SKM-1 (cell line): ENCODE data around the gene CKS2.

ENCODE experiments used
- DNase-seq: peaks from one replicate; lab custom pipeline; 2025; ENCODE audit not compliant: unreplicated experiment; lab: John Stamatoyannopoulos, UW

The CKS2 gene

DNA sequence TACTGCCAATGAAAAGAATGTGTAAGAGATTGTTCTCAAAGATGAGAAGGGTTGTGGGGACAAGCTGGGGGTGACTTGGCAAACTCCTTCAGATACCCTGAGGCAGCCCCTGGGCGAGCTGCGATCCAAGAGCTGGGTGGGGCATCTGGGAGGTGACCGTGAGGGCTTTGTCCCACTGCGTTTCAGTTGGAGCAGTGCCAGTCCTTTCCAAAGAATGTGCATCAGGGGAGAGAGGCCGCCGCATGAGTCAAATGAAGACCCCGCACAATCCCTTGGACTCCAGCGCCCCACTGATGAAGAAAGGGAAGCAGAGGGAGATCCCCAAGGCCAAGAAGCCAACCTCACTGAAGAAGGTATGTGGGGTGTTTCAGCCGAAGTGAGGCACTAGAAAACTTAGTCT is 35.7 kb downstream of the CKS2 start:
- DNase-seq: no peak

GRCh38 chr9:89347651-89348050 is 36.7 kb downstream of the CKS2 start:
- no peak for DNase-seq

DNA sequence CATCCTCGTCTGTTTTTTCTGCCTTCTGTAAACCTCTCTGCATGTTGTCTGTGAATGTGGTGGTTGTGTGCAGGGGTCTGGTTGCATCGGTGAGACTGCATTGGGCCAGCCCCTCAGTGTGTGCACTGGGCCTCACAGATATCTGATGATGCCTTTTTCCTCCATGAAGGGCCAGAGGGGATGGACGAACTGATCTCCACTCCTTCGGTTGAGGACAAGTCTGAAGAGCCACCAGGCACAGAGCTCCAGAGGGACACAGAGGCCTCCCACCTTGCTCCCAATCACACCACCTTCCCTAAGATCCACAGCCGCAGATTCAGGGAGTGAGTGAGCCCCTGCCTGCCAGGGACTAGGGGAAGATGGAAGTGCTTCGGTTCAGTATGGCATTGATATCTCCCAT is 38.6 kb downstream of the CKS2 start:
- no peak for DNase-seq

- DNase-seq: no peak
These were observed 40.1 kb downstream of the CKS2 start for GRCh38 chr9:89350988-89351557.

- DNase-seq: no peak
These were observed 40.7 kb downstream of the CKS2 start for GRCh38 chr9:89351584-89352300.

GRCh38 chr9:89352451-89352850 is 41.5 kb downstream of the CKS2 start:
- DNase-seq: no peak

DNA sequence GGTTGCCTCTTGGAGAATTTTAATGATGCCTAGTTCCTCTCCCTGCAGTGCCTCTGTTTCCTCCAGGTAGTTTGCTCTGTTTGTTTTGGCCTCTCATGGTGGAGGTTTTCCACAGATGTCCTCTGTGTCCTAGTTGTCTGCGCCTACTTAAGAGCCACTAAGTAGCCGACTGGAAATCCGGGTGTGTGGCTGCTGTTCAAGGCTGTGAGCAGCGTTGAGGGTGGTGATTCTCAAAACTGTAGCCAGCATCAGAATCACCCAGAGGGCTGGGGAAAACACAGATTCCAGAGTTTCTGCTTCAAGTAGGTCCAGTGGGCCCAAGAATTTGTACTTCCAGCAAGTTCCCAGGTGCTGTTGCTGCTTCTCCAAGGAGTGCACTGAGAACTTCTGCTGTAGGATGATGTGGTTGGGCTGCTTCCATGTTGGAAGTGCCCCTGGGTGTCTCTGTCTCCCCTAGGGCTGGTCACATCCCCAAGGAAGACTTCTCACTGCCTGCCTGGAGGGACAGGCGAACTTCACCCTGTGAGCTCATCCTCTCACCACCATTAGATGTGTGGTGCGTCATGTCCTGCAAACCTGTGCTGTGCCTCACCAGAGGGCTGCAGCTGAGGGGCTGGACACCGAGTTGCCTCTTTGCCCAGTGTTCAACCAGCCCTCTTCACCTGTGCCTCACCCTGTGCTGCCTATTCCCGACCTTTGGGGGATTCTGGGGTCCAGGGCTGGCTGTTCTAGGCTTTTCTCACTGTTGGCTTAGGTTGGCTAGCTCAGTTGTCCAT is 42.1 kb downstream of the CKS2 start:
- DNase-seq: no peak

DNA sequence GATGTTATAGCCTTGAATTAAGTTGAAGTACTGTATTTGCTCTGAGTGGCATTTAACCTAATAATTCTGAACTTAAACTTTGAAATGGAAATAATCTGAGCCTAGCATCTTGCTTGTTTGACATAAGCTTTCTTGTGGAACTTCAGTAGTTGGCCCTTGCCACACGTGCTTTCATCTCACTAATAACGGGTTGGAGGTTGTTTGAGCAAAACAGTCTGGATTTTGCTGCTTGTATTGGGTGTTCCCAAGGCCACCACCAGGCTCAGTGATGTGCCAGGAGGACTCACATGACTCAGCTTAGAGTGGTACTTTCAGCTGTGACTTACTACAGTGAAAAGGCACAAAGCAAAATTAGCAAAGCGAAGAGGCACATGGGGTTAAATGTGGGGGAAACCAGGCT is 43.0 kb downstream of the CKS2 start:
- DNase-seq: no peak

GRCh38 chr9:89354471-89354870 is 43.5 kb downstream of the CKS2 start:
- no peak for DNase-seq

DNA sequence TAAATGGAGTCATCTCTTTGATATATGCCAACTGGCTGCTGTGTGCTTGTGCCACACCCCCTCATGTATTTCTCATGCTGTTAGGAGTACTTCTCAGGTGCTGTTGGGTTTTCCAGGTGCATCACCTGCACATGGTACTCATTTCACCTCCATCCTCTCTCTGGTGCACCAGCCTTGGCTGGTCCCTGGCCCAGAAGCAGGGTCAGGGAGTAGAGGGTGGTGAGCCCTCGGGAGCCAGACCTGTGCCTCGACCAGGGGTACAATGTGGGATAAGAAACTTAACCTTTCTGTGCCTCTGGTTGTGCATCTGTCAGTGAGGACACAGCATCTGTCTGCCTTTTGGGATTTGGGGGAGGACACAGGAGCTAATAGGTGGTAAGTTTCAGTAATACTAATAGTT is 45.8 kb downstream of the CKS2 start:
- DNase-seq: no peak

DNA sequence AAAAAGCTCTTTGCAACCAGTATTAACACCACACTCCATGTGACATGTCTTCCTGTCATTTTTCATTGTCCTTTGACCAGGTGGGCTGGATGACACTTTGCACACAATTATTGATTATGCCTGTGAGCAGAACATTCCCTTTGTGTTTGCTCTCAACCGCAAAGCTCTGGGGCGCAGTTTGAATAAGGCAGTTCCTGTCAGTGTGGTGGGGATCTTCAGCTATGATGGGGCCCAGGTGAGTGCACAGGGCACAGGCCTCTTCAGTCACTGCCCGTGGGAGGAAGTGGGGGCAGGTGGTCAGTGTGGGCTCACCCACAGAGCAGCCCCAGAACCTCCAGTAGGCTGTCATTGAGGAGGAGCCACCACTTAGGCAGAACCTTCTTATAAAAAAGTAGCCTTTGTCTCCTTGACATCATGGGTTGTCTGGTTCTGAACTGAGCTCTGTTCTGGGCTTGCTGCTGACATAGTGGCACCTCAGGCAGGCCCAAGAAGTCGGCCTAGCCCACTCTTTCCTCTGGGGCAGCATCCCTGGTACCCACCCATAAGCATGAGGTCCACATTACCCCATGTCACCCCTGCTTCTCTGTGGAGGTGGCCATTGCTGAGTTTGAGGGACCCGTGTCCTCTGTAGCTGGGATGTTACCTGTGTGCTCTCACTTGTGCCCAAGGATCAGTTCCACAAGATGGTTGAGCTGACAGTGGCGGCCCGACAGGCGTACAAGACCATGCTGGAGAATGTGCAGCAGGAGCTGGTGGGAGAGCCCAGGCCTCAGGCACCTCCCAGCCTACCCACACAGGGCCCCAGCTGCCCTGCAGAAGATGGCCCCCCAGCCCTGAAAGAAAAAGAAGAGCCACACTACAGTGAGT is 46.6 kb downstream of the CKS2 start:
- no peak for DNase-seq

GRCh38 chr9:89358376-89358916 is 47.5 kb downstream of the CKS2 start:
- no peak for DNase-seq

DNA sequence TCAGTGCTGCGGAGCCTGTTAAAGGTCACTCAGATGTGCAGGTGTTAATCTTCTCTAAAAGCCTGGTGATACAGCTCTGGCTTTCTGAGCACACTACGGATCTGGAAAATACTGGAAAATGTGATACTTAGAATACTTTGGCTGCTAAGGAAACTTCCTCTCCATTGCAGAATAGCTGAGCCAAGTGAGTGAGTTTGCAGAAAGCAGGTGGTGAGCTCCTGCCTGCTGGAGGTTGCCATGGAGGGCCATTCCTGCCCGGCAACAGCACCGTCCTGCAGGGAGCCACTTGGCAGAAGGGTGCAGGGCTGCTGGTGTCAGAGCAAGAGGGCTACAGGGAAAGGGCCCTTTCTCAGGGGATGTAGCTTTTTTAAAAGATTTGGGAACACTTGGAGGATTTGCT is 48.0 kb downstream of the CKS2 start:
- DNase-seq: no peak

DNA sequence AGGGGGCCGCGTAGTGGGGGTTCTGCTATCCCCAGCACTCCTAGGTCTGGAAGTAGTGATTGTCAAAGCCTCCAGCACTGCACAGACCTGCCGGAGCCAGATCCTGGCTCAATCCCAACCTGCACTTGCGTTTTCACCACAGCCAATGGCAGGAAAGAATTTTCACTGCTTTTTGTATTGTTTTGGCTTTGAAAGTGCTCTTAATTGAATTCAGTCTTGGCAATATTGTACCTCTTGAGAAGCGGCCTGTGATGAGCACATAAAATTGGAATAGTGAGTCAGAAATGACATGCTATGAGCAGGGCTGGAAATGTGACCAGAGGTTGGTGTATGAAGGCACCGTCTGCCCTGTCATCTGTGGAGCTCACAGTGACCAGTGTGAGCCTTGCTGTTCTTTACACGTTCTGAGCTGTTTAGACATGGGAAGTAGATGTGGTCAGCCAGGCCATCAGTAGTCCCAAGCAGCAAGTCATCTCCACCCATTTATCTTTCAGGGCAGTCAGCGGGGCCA is 48.8 kb downstream of the CKS2 start:
- no peak for DNase-seq

- no peak for DNase-seq
These were observed 49.5 kb downstream of the CKS2 start for GRCh38 chr9:89360465-89360864.

GRCh38 chr9:89361031-89361430 is 50.0 kb downstream of the CKS2 start:
- no peak for DNase-seq

DNA sequence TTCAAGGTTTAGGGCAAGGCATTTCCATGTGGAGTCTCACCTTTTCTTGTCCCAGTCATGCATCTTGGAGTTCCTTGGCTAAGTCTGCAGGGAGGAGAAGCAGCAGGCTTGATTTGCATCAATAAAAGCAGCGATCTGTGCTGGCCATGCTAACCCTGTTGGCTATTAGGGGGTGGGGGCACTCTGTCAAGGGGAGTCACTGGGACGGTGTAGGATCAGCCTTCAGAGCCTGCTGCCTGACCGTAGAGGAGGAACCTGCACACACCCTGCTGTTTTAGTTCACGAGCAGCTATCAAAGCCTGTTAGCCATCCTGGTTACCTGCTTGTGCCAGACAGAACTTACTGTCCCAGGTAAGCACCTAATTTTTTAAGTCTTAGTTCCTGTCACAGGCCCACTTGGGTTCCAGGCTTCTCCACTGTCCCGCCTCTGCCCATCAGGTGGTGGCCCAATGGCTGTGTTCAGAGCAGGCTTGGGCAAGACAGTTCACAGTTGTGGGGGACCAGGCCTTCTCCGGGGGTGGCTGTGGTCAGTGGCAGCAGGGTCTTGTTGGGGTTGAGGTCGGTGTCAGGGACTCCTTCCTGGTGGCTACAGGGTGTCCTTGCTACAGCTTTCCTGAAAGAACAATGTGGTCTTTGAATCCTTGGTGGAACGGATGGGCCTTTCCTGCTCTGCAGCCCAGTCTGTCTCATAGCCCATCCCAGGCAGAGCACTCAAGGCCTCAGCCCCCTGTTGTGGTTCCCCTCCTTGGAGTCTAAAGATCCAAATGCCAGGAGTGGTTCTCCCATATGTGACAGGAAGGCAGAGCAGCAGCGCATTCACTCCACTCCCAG is 51.0 kb downstream of the CKS2 start:
- no peak for DNase-seq

- no peak for DNase-seq
These were observed 51.8 kb downstream of the CKS2 start for GRCh38 chr9:89362647-89363310.

GRCh38 chr9:89363311-89363670 is 52.3 kb downstream of the CKS2 start:
- no peak for DNase-seq
